Erythroblast (primary cell): Measurements from ENCODE around the gene DHRS2.

Experiments used
- DNase-seq, 2 experiments: peaks; one replicate each; lab custom pipeline; 2025; lab: John Stamatoyannopoulos, UW
- GATA1 ChIP-seq: IDR thresholded peaks from 2 replicates; pipeline ENCODE4 v1.6.1; 2011; ENCODE audit warnings: low read depth, mild to moderate bottlenecking, control low read depth, low read length, moderate library complexity
- POLR2A ChIP-seq: IDR thresholded peaks from 2 replicates; pipeline ENCODE4 v1.6.1; 2011; ENCODE audit warnings: mild to moderate bottlenecking, low read length

The DHRS2 gene

GRCh38 chr14:23620177-23620702, 15.9 kb upstream of the DHRS2 start:
- DNase-seq, result no peak
- TF ChIP-seq POLR2A (no peak), GATA1 (no peak)

GRCh38 chr14:23621204-23621931, 14.8 kb upstream of the DHRS2 start:
- TF ChIP-seq POLR2A (no peak), GATA1 (no peak)
- no peak for DNase-seq

- DNase-seq, result no peak
- TF ChIP-seq POLR2A (no peak), GATA1 (no peak)
Measured at GRCh38 chr14:23621932-23622730, 14.0 kb upstream of the DHRS2 start.

GRCh38 chr14:23622990-23623389, 13.2 kb upstream of the DHRS2 start:
- TF ChIP-seq POLR2A, result no peak
- no peak for TF ChIP-seq GATA1
- DNase-seq, result no peak

GRCh38 chr14:23623962-23624361, 12.2 kb upstream of the DHRS2 start:
- TF ChIP-seq POLR2A (no peak), GATA1 (no peak)
- no peak for DNase-seq

- DNase-seq, result peak; percentile 14 to 15
- TF ChIP-seq GATA1 (no peak), POLR2A (no peak)
Measured at GRCh38 chr14:23624830-23625404, 11.2 kb upstream of the DHRS2 start.

- DNase-seq, result no peak
- TF ChIP-seq POLR2A (no peak), GATA1 (no peak)
Measured at GRCh38 chr14:23626946-23627345, 9.2 kb upstream of the DHRS2 start.

GRCh38 chr14:23627961-23628360, 8.2 kb upstream of the DHRS2 start:
- DNase-seq, result no peak
- TF ChIP-seq POLR2A (no peak), GATA1 (no peak)

GRCh38 chr14:23629204-23629603, 7.0 kb upstream of the DHRS2 start:
- TF ChIP-seq GATA1 (no peak), POLR2A (no peak)
- DNase-seq, result no peak

- TF ChIP-seq GATA1 (no peak), POLR2A (no peak)
- DNase-seq, result no peak
Measured at GRCh38 chr14:23629832-23630396, 6.2 kb upstream of the DHRS2 start.

GRCh38 chr14:23630687-23631086, 5.5 kb upstream of the DHRS2 start:
- TF ChIP-seq GATA1 (no peak), POLR2A (no peak)
- DNase-seq, result no peak

- DNase-seq, result no peak
- TF ChIP-seq GATA1, result no peak
- TF ChIP-seq POLR2A, result no peak
Measured at GRCh38 chr14:23631234-23631633, 4.9 kb upstream of the DHRS2 start.

GRCh38 chr14:23631702-23632460, 4.3 kb upstream of the DHRS2 start:
- peak; percentile 61 to 79 for DNase-seq
- no peak for TF ChIP-seq POLR2A
- TF ChIP-seq GATA1, result no peak
